Osteoblast (primary cell): ENCODE results near the gene PLAGL2. TPM values are rescaled to one million over a fixed set of nuclear protein-coding genes. Genes with fewer than 3 reads are reported as not detected.
"Not testable (repeated sequence)": the region's sequence is repeated elsewhere in the genome, so short reads cannot be mapped to it uniquely, and the experiment has no call there.

Experiments used
- DNase-seq: peaks from one replicate; pipeline ENCODE4 v3.0.0; 2011; ENCODE audit warnings: low spot score, mixed read lengths; ENCODE audit not compliant: insufficient read length; ENCODE audit errors: missing footprints
- H2AFZ ChIP-seq: 2 replicates; pipeline ENCODE4 v1.6.0; 2011; ENCODE audit warnings: mild to moderate bottlenecking, low read length
- H3K27ac ChIP-seq: 2 replicates; pipeline ENCODE4 v1.5.1; 2011; ENCODE audit warnings: mild to moderate bottlenecking, low read depth, low read length, moderate library complexity
- H3K27me3 ChIP-seq: 2 replicates; pipeline ENCODE4 v1.6.0; 2012; ENCODE audit warnings: mild to moderate bottlenecking, control low read depth, inconsistent platforms, low read length, moderate library complexity; ENCODE audit not compliant: insufficient read depth
- H3K36me3 ChIP-seq: 2 replicates; pipeline ENCODE4 v1.5.1; 2011; ENCODE audit warnings: mild to moderate bottlenecking, low read length, control low read depth, moderate library complexity; ENCODE audit not compliant: insufficient read depth
- H3K4me1 ChIP-seq: 2 replicates; pipeline ENCODE4 v1.5.1; 2011; ENCODE audit warnings: mild to moderate bottlenecking, low read length, control low read depth, moderate library complexity; ENCODE audit not compliant: insufficient read depth
- H3K4me2 ChIP-seq: 2 replicates; pipeline ENCODE4 v1.6.0; 2011; ENCODE audit warnings: mild to moderate bottlenecking, low read length; ENCODE audit not compliant: insufficient read depth
- H3K4me3 ChIP-seq: fragments of 200-600 bp; sonication (generic); 3 replicates; pipeline ENCODE4 v1.5.1; 2012; ENCODE audit warnings: mild to moderate bottlenecking, low read length, inconsistent platforms; ENCODE audit not compliant: insufficient read depth
- H3K79me2 ChIP-seq: 2 replicates; pipeline ENCODE4 v1.6.0; 2012; ENCODE audit warnings: mild to moderate bottlenecking, low read length, control low read depth, inconsistent platforms; ENCODE audit not compliant: insufficient read depth
- H3K9me3 ChIP-seq: 2 replicates; pipeline ENCODE4 v1.5.1; 2011; ENCODE audit warnings: low read depth, low read length, control low read depth
- H4K20me1 ChIP-seq: 2 replicates; pipeline ENCODE4 v1.6.0; 2012; ENCODE audit warnings: mild to moderate bottlenecking, low read length, control low read depth; ENCODE audit not compliant: insufficient read depth
- total RNA-seq: library from RNA; depleted of rRNA; stranded (reverse); fragments of >200 nt; gene quantifications from 2 replicates; pipeline ENCODE4 v1.2.3, GENCODE V29; 2012
- TF ChIP-seq, protein P1 (sequence below): IDR thresholded peaks from 2 replicates; pipeline ENCODE4 v1.5.1; 2011; ENCODE audit warnings: mild to moderate bottlenecking, low read depth, low read length, moderate library complexity; ENCODE audit errors: extremely low read depth

PLAGL2 gene
- total RNA-seq, 1 donor = 2.5 TPM

DNA sequence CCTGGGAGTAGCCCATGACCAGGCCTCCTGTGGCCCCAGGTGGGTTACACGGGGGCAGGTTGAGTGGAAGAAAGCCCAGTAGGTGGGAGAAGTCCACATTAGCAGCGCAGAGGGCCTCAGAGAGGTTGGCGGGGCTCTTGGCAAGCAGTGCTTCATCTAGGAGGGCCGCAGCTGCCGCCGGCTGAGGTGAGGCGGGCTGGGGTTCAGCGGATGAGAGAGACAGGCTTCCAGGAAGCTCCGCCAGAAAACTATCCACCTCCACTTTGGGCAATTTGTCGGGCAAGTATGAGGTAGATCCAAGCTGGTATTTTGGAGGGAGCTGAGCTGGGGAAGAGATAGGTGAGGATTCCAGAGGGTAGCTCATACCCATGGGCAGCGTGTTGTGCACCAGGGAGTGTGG is 10.9 kb downstream of the PLAGL2 start:
- DNase-seq, H3K27ac ChIP-seq, H3K9me3 ChIP-seq, H3K27me3 ChIP-seq, H3K4me3 ChIP-seq, H2AFZ ChIP-seq, H3K4me1 ChIP-seq, H3K4me2 ChIP-seq: not testable (repeated sequence)
- Histone ChIP-seq H3K79me2 (peaks cover 25% of the 10 kb centered on the region), H3K36me3 (peaks cover 46% of the 10 kb centered on the region), H4K20me1 (peaks cover 11% of the 10 kb centered on the region)

DNA sequence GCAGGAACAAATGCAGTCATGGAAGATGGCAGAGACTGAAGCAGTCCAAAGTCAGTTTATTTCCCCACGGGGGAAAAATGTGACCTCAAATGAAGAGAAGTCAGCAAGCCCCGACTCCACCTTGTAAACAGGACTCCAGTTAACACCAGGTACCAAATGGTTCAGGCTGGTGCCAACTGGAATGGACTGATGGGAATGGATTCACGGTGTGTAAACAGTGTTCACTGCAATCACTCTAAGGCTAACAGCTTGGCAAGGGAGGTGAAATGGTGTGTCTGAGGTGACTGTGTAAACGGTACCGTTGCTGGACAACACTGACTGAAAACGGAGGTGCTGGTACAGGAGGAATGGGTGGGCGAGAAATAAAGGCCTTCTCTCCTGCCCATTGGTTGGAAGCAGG is 12.0 kb downstream of the PLAGL2 start:
- Histone ChIP-seq H3K27me3 (no peaks in the 10 kb centered on the region), H3K4me2 (no peak overlapping the region), H2AFZ (no peak overlapping the region), H3K9me3 (no peaks in the 10 kb centered on the region), H3K36me3 (peaks cover 40% of the 10 kb centered on the region), H3K79me2 (peaks cover 16% of the 10 kb centered on the region), H3K4me1 (peaks cover 5% of the 10 kb centered on the region), H3K27ac (no peak overlapping the region), H3K4me3 (no peak overlapping the region), H4K20me1 (peaks cover 5% of the 10 kb centered on the region)
- TF ChIP-seq, protein P1, sequence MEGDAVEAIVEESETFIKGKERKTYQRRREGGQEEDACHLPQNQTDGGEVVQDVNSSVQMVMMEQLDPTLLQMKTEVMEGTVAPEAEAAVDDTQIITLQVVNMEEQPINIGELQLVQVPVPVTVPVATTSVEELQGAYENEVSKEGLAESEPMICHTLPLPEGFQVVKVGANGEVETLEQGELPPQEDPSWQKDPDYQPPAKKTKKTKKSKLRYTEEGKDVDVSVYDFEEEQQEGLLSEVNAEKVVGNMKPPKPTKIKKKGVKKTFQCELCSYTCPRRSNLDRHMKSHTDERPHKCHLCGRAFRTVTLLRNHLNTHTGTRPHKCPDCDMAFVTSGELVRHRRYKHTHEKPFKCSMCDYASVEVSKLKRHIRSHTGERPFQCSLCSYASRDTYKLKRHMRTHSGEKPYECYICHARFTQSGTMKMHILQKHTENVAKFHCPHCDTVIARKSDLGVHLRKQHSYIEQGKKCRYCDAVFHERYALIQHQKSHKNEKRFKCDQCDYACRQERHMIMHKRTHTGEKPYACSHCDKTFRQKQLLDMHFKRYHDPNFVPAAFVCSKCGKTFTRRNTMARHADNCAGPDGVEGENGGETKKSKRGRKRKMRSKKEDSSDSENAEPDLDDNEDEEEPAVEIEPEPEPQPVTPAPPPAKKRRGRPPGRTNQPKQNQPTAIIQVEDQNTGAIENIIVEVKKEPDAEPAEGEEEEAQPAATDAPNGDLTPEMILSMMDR = no peak
- no peak for DNase-seq

DNA sequence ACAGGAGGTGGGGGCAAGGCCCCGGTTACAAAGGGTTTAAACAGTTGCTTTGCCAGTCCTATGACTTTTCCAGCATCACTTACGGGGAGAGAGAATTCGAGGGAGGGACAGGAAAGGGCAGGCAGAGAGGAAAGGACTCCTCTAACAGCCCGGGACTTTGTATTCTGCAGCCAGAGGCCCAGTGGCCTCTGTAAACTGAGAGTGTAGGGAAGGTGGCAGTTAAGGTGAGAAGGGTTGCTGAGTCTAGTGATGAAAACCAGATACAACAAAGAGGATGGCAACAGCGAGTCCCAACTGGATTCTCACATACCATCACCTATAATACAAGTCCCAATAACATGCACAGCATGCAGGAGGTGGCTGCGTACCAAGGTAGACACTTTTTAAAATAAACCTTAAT is 13.5 kb downstream of the PLAGL2 start:
- Histone ChIP-seq H3K27me3 (no peaks in the 10 kb centered on the region), H3K27ac (no peak overlapping the region), H3K36me3 (peaks cover 31% of the 10 kb centered on the region), H3K4me1 (peaks cover 13% of the 10 kb centered on the region), H4K20me1 (peaks cover 3% of the 10 kb centered on the region), H3K4me2 (no peak overlapping the region), H3K9me3 (no peaks in the 10 kb centered on the region), H2AFZ (no peak overlapping the region), H3K79me2 (peaks cover 9% of the 10 kb centered on the region), H3K4me3 (no peak overlapping the region)
- TF ChIP-seq, protein P1 = no peak
- DNase-seq = no peak

DNA sequence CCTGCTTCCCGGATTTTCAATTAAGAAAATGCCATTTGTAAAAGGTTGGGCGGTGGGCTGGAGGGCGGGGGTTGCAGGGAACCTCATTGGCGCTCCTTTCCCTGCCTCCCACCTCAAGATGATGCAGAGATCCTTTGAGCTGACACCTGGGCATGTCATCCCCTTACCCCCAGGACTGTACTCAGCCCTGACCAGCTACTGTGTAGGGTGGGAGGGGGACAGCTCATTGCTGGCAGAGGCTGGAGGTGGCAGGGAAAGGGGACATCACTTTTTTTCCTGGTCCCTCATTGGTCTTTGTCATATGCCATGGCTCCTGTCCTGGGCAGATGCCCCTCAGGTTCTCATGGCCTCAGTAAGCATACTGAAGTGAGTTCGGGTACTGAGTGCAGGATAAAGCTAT is 14.2 kb downstream of the PLAGL2 start:
- peaks cover 13% of the 10 kb centered on the region for H3K4me1 ChIP-seq
- not testable (repeated sequence) for H2AFZ ChIP-seq, H3K4me3 ChIP-seq, H3K4me2 ChIP-seq, H3K9me3 ChIP-seq, H3K27ac ChIP-seq, DNase-seq, H4K20me1 ChIP-seq, H3K27me3 ChIP-seq
- peaks cover 11% of the 10 kb centered on the region for H3K79me2 ChIP-seq
- peaks cover 24% of the 10 kb centered on the region for H3K36me3 ChIP-seq

DNA sequence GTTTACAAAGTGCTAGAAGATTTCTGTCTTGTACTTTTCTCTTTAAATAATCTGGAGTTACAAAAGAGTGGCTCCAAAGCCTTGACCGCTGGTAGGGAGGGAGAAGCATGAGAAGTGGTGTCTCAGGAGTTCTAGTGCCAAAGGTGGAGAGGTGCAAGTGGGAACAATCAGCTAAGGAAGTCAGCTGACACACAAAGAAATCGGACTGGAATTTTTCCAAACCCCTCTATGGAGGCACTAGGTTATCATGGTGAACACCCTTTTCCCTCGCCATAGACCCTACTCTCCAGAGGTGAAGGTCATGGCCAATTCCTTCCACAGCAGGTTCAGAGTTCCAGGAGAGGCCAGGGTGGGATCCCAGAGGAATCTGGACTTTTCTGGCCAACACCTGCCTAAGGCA is 14.8 kb downstream of the PLAGL2 start:
- peaks cover 11% of the 10 kb centered on the region for H3K79me2 ChIP-seq
- H2AFZ ChIP-seq = no peak overlapping the region
- peaks cover 3% of the 10 kb centered on the region for H4K20me1 ChIP-seq
- H3K36me3 ChIP-seq = peaks cover 19% of the 10 kb centered on the region
- H3K4me1 ChIP-seq = peaks cover 13% of the 10 kb centered on the region
- TF ChIP-seq, protein P1 = no peak
- H3K27me3 ChIP-seq = no peaks in the 10 kb centered on the region
- no peak overlapping the region for H3K4me2 ChIP-seq
- H3K27ac ChIP-seq = no peak overlapping the region
- DNase-seq = no peak
- no peak overlapping the region for H3K4me3 ChIP-seq
- H3K9me3 ChIP-seq = no peaks in the 10 kb centered on the region
